WTC11 (cell line): Measurements from ENCODE around the gene KRTAP1-5. TPM values are rescaled to one million over a fixed set of nuclear protein-coding genes. Genes with fewer than 3 reads are reported as not detected.

Experiments used
- ATAC-seq: fragments of 200-7000 bp; cut with Tn5 transposase; 2 replicates; pipeline ENCODE4 v1.10.0; 2021; ENCODE audit warnings: mild to moderate bottlenecking, moderate library complexity
- CTCF ChIA-PET: fragments of 300-600 bp; sonication (Branson Sonifier 250); formaldehyde crosslinking; loops from one replicate; lab custom pipeline; 2021; ENCODE audit warnings: antibody characterized with exemption; lab: Charles Lee
- POLR2A ChIA-PET: fragments of 350-600 bp; sonication (Branson Sonifier 250); formaldehyde crosslinking; loops from one replicate; lab custom pipeline; 2021; ENCODE audit warnings: antibody characterized with exemption; lab: Charles Lee
- DNase-seq: peaks from one replicate; pipeline ENCODE4 v3.0.0; 2021; ENCODE audit warnings: low spot score
- H3K27ac Mint-ChIP-seq: 2 replicates; pipeline ENCODE4 v1.8.0; 2021; ENCODE audit warnings: mixed read lengths
- H3K27me3 Mint-ChIP-seq: 2 replicates; pipeline ENCODE4 v1.8.0; 2021; ENCODE audit warnings: low read depth, mild to moderate bottlenecking, moderate library complexity, mixed read lengths
- H3K36me3 Mint-ChIP-seq: 2 replicates; pipeline ENCODE4 v1.8.0; 2021; ENCODE audit warnings: mixed read lengths
- H3K4me1 Mint-ChIP-seq: 2 replicates; pipeline ENCODE4 v1.8.0; 2022; ENCODE audit warnings: mixed read lengths
- H3K4me3 Mint-ChIP-seq: 2 replicates; pipeline ENCODE4 v1.8.0; 2021; ENCODE audit warnings: mild to moderate bottlenecking, moderate library complexity, mixed read lengths
- H3K9me3 Mint-ChIP-seq: 2 replicates; pipeline ENCODE4 v1.8.0; 2021; ENCODE audit warnings: mixed read lengths
- CDX4 ChIP-seq: fragments of 250-450 bp; sonication (Bioruptor Pico); IDR thresholded peaks from 2 replicates; pipeline ENCODE4 v1.9.0; 2021; ENCODE audit warnings: moderate library complexity, mild to moderate bottlenecking, inconsistent platforms, borderline replicate concordance
- CREB1 ChIP-seq: sonication (generic); formaldehyde crosslinking; IDR thresholded peaks from 2 replicates; pipeline ENCODE4 v1.8.0; 2023; ENCODE audit warnings: mild to moderate bottlenecking, missing genetic modification reagents
- CREM ChIP-seq: sonication (generic); formaldehyde crosslinking; IDR thresholded peaks from 2 replicates; pipeline ENCODE4 v1.8.1; 2022; ENCODE audit warnings: mild to moderate bottlenecking, missing genetic modification reagents, moderate library complexity
- E2F4 ChIP-seq: sonication (generic); formaldehyde crosslinking; IDR thresholded peaks from 2 replicates; pipeline ENCODE4 v1.8.1; 2022; ENCODE audit warnings: low read depth, mild to moderate bottlenecking, moderate library complexity, missing genetic modification reagents, borderline replicate concordance
- E2F5 ChIP-seq: sonication (generic); formaldehyde crosslinking; IDR thresholded peaks from 2 replicates; pipeline ENCODE4 v1.8.1; 2022; ENCODE audit warnings: mild to moderate bottlenecking, moderate library complexity, missing genetic modification reagents
- ESRRA ChIP-seq: sonication (generic); formaldehyde crosslinking; IDR thresholded peaks from 2 replicates; pipeline ENCODE4 v1.8.1; 2022; ENCODE audit warnings: mild to moderate bottlenecking, missing genetic modification reagents, borderline replicate concordance
- PRRX2 ChIP-seq: fragments of 250-450 bp; sonication (Bioruptor Pico); IDR thresholded peaks from 2 replicates; pipeline ENCODE4 v1.8.0; 2021; ENCODE audit warnings: mild to moderate bottlenecking
- RORB ChIP-seq: fragments of 250-450 bp; sonication (Bioruptor Pico); IDR thresholded peaks from 2 replicates; pipeline ENCODE4 v1.9.0; 2021; ENCODE audit warnings: mild to moderate bottlenecking
- SP1 ChIP-seq: sonication (generic); formaldehyde crosslinking; conservative IDR thresholded peaks from 2 replicates; pipeline ENCODE4 v1.8.1; 2022; ENCODE audit warnings: missing genetic modification reagents
- TCF7 ChIP-seq: sonication (generic); formaldehyde crosslinking; IDR thresholded peaks from 2 replicates; pipeline ENCODE4 v1.8.0; 2022; ENCODE audit warnings: mild to moderate bottlenecking, low read depth, missing genetic modification reagents, moderate library complexity
- TEAD4 ChIP-seq: sonication (generic); formaldehyde crosslinking; IDR thresholded peaks from 2 replicates; pipeline ENCODE4 v1.8.0; 2022; ENCODE audit warnings: mild to moderate bottlenecking, missing genetic modification reagents
- TP53 ChIP-seq: sonication (generic); formaldehyde crosslinking; IDR thresholded peaks from 2 replicates; pipeline ENCODE4 v1.8.1; 2023; ENCODE audit warnings: mild to moderate bottlenecking, missing genetic modification reagents
- USF2 ChIP-seq: sonication (generic); formaldehyde crosslinking; IDR thresholded peaks from 2 replicates; pipeline ENCODE4 v1.8.1; 2023; ENCODE audit warnings: mild to moderate bottlenecking, missing genetic modification reagents, moderate library complexity
- ZNF219 ChIP-seq: sonication (generic); formaldehyde crosslinking; IDR thresholded peaks from 2 replicates; pipeline ENCODE4 v1.8.0; 2023; ENCODE audit warnings: missing genetic modification reagents, mild to moderate bottlenecking, borderline replicate concordance
- total RNA-seq: library from RNA; stranded (reverse); gene quantifications from 3 replicates; pipeline ENCODE4 v1.2.3, GENCODE V29; 2021
- TF ChIP-seq, protein P1 (sequence below): sonication (generic); formaldehyde crosslinking; IDR thresholded peaks from 2 replicates; pipeline ENCODE4 v1.8.1; 2022; ENCODE audit warnings: low read depth, missing genetic modification reagents, borderline replicate concordance
- TF ChIP-seq, protein P2 (sequence below): fragments of 250-450 bp; sonication (Bioruptor Pico); IDR thresholded peaks from 2 replicates; pipeline ENCODE4 v1.9.0; 2021; ENCODE audit warnings: mild to moderate bottlenecking
- TF ChIP-seq, protein P3 (sequence below): fragments of 250-450 bp; sonication (Bioruptor Pico); IDR thresholded peaks from 2 replicates; pipeline ENCODE4 v2.1.2; 2022; ENCODE audit warnings: mild to moderate bottlenecking, moderate library complexity
- TF ChIP-seq, protein P4 (sequence below): sonication (generic); formaldehyde crosslinking; IDR thresholded peaks from 2 replicates; pipeline ENCODE4 v1.8.0; 2022; ENCODE audit warnings: missing genetic modification reagents
- TF ChIP-seq, protein P5 (sequence below): sonication (generic); formaldehyde crosslinking; IDR thresholded peaks from 2 replicates; pipeline ENCODE4 v1.8.1; 2023; ENCODE audit warnings: mild to moderate bottlenecking, missing genetic modification reagents

The KRTAP1-5 gene
- total RNA-seq, 1 experiment from 2014 or later = not detected

DNA sequence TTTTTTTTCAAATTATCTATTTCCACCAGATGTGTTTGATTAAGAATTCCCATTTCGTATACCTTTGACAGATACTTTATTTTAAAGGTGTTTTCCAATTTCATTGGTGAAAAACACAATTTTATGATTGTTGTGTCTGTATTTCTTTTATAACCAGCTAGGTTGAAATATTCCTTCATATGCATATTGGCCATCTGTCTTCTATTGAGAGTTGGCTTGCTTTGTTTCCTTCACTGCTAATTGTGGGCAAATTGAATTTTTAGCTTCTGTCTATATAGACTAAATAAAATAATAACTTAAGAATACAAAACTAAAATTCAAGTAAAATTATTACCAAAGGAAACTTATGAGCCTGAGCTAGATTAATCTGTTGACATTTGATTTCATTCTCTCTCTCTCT is 31.9 kb downstream of the KRTAP1-5 start (continued):
- TF ChIP-seq, protein P1, sequence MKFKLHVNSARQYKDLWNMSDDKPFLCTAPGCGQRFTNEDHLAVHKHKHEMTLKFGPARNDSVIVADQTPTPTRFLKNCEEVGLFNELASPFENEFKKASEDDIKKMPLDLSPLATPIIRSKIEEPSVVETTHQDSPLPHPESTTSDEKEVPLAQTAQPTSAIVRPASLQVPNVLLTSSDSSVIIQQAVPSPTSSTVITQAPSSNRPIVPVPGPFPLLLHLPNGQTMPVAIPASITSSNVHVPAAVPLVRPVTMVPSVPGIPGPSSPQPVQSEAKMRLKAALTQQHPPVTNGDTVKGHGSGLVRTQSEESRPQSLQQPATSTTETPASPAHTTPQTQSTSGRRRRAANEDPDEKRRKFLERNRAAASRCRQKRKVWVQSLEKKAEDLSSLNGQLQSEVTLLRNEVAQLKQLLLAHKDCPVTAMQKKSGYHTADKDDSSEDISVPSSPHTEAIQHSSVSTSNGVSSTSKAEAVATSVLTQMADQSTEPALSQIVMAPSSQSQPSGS (CRISPR knock-in tag) = no peak
- TF ChIP-seq USF2 = no peak

DNA sequence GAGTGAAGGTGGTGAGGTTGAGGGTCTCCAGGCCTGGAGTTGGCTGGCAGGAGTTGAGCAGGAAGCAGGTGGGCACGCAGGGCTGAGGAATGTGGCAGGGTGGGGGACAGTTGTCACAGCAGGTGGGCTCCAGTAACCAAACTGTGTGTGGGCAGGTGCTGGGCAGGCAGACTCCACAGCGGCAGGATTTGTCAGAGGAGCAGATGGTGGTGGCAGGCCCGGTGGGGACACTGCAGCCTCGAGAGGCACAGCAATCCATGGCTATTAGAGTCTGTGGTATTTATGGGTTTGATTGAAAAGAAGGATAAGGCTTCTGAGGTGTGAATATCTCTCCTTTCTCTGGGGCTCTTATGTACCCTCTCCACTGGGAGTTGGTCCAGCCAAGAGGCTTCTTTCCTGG is 33.2 kb downstream of the KRTAP1-5 start, which contains the start of gene KRTAP3-3:
Gene KRTAP3-3, minus strand, starts transcription at position 326 of the 400 bp plus-strand sequence. Its CDS starts 67 bp downstream, at position 259.
- Mint-ChIP-seq H3K4me3 (no peak within 1 kb of the TSS), H3K36me3 (no peaks in the 10 kb centered on the region), H3K4me1 (peaks cover 7% of the 10 kb centered on the region; the same call in 1 of the 2 replicates), H3K27me3 (no peaks in the 10 kb centered on the region), H3K27ac (no peak within 1 kb of the TSS), H3K9me3 (peaks cover 6% of the 10 kb centered on the region)
- POLR2A ChIA-PET = no interaction called here
- no peak for ATAC-seq
- TF ChIP-seq, protein P2, sequence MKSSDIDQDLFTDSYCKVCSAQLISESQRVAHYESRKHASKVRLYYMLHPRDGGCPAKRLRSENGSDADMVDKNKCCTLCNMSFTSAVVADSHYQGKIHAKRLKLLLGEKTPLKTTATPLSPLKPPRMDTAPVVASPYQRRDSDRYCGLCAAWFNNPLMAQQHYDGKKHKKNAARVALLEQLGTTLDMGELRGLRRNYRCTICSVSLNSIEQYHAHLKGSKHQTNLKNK = no peak
- TF ChIP-seq, protein P3, sequence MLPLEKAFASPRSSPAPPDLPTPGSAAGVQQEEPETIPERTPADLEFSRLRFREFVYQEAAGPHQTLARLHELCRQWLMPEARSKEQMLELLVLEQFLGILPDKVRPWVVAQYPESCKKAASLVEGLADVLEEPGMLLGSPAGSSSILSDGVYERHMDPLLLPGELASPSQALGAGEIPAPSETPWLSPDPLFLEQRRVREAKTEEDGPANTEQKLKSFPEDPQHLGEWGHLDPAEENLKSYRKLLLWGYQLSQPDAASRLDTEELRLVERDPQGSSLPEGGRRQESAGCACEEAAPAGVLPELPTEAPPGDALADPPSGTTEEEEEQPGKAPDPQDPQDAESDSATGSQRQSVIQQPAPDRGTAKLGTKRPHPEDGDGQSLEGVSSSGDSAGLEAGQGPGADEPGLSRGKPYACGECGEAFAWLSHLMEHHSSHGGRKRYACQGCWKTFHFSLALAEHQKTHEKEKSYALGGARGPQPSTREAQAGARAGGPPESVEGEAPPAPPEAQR (CRISPR knock-in tag) = no peak
- TF ChIP-seq CREM (CRISPR knock-in tag) (no peak), E2F4 (CRISPR knock-in tag) (no peak)
- CTCF ChIA-PET = no interaction called here
- DNase-seq = no peak

GRCh38 chr17:40993084-40993483 is 33.9 kb downstream of the KRTAP1-5 start:
- H3K9me3 Mint-ChIP-seq = peaks cover 6% of the 10 kb centered on the region
- peaks cover 7% of the 10 kb centered on the region; the same call in 1 of the 2 replicates for H3K4me1 Mint-ChIP-seq
- H3K4me3 Mint-ChIP-seq = no peak overlapping the region
- H3K36me3 Mint-ChIP-seq = no peaks in the 10 kb centered on the region
- no peak for ATAC-seq
- H3K27ac Mint-ChIP-seq = no peak overlapping the region
- no peak for DNase-seq
- ChIA-PET CTCF (no interaction called here), POLR2A (no interaction called here)
- no peaks in the 10 kb centered on the region for H3K27me3 Mint-ChIP-seq
- TF ChIP-seq, protein P2 = no peak
- TF ChIP-seq TEAD4 (CRISPR knock-in tag) (no peak), SP1 (no peak), USF2 (no peak), PRRX2 (CRISPR knock-in tag) (no peak), E2F5 (no peak), CREM (CRISPR knock-in tag) (no peak), TP53 (CRISPR knock-in tag) (no peak), CDX4 (CRISPR knock-in tag) (no peak), TCF7 (CRISPR knock-in tag) (no peak), ESRRA (CRISPR knock-in tag) (no peak), CREB1 (no peak), ZNF219 (CRISPR knock-in tag) (no peak), RORB (CRISPR knock-in tag) (no peak)
- TF ChIP-seq, protein P4, sequence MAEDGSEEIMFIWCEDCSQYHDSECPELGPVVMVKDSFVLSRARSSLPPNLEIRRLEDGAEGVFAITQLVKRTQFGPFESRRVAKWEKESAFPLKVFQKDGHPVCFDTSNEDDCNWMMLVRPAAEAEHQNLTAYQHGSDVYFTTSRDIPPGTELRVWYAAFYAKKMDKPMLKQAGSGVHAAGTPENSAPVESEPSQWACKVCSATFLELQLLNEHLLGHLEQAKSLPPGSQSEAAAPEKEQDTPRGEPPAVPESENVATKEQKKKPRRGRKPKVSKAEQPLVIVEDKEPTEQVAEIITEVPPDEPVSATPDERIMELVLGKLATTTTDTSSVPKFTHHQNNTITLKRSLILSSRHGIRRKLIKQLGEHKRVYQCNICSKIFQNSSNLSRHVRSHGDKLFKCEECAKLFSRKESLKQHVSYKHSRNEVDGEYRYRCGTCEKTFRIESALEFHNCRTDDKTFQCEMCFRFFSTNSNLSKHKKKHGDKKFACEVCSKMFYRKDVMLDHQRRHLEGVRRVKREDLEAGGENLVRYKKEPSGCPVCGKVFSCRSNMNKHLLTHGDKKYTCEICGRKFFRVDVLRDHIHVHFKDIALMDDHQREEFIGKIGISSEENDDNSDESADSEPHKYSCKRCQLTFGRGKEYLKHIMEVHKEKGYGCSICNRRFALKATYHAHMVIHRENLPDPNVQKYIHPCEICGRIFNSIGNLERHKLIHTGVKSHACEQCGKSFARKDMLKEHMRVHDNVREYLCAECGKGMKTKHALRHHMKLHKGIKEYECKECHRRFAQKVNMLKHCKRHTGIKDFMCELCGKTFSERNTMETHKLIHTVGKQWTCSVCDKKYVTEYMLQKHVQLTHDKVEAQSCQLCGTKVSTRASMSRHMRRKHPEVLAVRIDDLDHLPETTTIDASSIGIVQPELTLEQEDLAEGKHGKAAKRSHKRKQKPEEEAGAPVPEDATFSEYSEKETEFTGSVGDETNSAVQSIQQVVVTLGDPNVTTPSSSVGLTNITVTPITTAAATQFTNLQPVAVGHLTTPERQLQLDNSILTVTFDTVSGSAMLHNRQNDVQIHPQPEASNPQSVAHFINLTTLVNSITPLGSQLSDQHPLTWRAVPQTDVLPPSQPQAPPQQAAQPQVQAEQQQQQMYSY = no peak
- TF ChIP-seq, protein P5, sequence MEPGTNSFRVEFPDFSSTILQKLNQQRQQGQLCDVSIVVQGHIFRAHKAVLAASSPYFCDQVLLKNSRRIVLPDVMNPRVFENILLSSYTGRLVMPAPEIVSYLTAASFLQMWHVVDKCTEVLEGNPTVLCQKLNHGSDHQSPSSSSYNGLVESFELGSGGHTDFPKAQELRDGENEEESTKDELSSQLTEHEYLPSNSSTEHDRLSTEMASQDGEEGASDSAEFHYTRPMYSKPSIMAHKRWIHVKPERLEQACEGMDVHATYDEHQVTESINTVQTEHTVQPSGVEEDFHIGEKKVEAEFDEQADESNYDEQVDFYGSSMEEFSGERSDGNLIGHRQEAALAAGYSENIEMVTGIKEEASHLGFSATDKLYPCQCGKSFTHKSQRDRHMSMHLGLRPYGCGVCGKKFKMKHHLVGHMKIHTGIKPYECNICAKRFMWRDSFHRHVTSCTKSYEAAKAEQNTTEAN (CRISPR knock-in tag) = no peak
